T-helper 2 cell treated with Interferon-gamma antibody and Interleukin-4, amounts not matched to agents 5 μg/mL and 100 μg/mL, for 36 hours (primary cell): ENCODE results near the gene MGAT4C.

Source experiments
- DNase-seq: peaks from one replicate; pipeline ENCODE4 v3.0.0; 2021; ENCODE audit warnings: low spot score
- H3K27ac Mint-ChIP-seq: one replicate; pipeline ENCODE4 v1.8.0; 2021; ENCODE audit warnings: mild to moderate bottlenecking, mixed read lengths
- H3K27me3 Mint-ChIP-seq: one replicate; pipeline ENCODE4 v1.8.0; 2021; ENCODE audit warnings: low read depth, mixed read lengths
- H3K36me3 Mint-ChIP-seq: one replicate; pipeline ENCODE4 v1.8.0; 2021; ENCODE audit warnings: low read depth, mixed read lengths
- H3K4me1 Mint-ChIP-seq: one replicate; pipeline ENCODE4 v1.8.0; 2021; ENCODE audit warnings: low read depth, mixed read lengths
- H3K4me3 Mint-ChIP-seq: one replicate; pipeline ENCODE4 v1.8.0; 2022; ENCODE audit warnings: mild to moderate bottlenecking, moderate library complexity, mixed read lengths
- H3K9me3 Mint-ChIP-seq: one replicate; pipeline ENCODE4 v1.8.0; 2021; ENCODE audit warnings: mixed read lengths

The MGAT4C gene

GRCh38 chr12:86050010-86050409, 206.2 kb downstream of the MGAT4C start:
- Mint-ChIP-seq H3K27ac (no peak overlapping the region), H3K36me3 (no peaks in the 10 kb centered on the region), H3K4me3 (no peak overlapping the region), H3K27me3 (no peaks in the 10 kb centered on the region), H3K9me3 (peaks cover 4% of the 10 kb centered on the region), H3K4me1 (no peaks in the 10 kb centered on the region)
- DNase-seq, result no peak

- H3K27me3 Mint-ChIP-seq, result no peaks in the 10 kb centered on the region
- H3K4me1 Mint-ChIP-seq, result no peaks in the 10 kb centered on the region
- no peak overlapping the region for H3K27ac Mint-ChIP-seq
- no peaks in the 10 kb centered on the region for H3K36me3 Mint-ChIP-seq
- no peak overlapping the region for H3K4me3 Mint-ChIP-seq
- DNase-seq, result no peak
- H3K9me3 Mint-ChIP-seq, result peaks cover 34% of the 10 kb centered on the region
Observed at GRCh38 chr12:86044396-86044795, 211.8 kb downstream of the MGAT4C start.

DNA sequence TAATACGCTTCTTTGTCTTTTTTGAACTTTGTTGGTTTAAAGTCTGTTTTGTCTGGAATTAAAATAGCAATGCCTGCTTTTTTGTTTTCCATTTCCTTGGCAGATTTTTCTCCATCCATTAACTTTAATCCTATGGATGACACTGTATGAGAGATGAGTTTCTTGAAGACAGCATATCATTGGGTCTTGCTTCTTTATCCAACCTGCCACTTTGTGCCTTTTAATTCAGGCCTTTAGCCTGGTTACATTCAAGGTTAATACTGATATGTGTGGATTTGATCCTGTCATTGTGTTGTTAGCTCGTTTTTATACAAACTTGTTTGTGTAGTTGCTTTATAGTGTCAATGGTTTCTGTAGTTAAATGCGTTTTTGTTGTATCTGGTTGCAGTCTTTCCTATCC, 214.1 kb downstream of the MGAT4C start:
- DNase-seq, result no peak
- no peaks in the 10 kb centered on the region for H3K36me3 Mint-ChIP-seq
- H3K9me3 Mint-ChIP-seq, result peaks cover 49% of the 10 kb centered on the region
- H3K27me3 Mint-ChIP-seq, result no peaks in the 10 kb centered on the region
- H3K27ac Mint-ChIP-seq, result no peak overlapping the region
- no peak overlapping the region for H3K4me3 Mint-ChIP-seq
- H3K4me1 Mint-ChIP-seq, result no peaks in the 10 kb centered on the region

- no peak overlapping the region for H3K4me3 Mint-ChIP-seq
- no peak overlapping the region for H3K27ac Mint-ChIP-seq
- no peaks in the 10 kb centered on the region for H3K36me3 Mint-ChIP-seq
- DNase-seq, result no peak
- no peaks in the 10 kb centered on the region for H3K4me1 Mint-ChIP-seq
- H3K27me3 Mint-ChIP-seq, result no peaks in the 10 kb centered on the region
- peaks cover 10% of the 10 kb centered on the region for H3K9me3 Mint-ChIP-seq
Observed at GRCh38 chr12:86018361-86018760, 237.8 kb downstream of the MGAT4C start.

DNA sequence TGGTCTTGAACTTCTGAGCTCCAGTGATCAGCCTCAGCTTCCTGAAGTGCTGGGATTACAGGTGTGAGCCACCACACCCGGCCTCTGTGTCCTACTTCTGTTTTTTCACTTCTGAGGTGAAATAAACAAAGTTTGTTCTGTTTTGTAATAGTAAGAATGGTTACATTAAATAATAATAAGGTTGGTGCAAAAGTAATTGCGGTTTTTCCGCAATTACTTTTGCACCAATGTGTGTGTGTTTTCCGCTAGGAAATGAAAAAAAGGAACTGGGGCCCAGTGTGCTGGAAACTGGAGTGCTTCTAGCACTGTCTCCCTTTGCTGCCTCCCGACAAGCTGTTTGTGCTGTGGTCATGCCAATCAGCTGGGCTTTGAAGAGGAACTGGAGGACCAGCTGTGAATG, 241.2 kb downstream of the MGAT4C start:
- H3K27ac Mint-ChIP-seq, result no peak overlapping the region
- peaks cover 10% of the 10 kb centered on the region for H3K9me3 Mint-ChIP-seq
- no peaks in the 10 kb centered on the region for H3K36me3 Mint-ChIP-seq
- DNase-seq, result no peak
- H3K4me3 Mint-ChIP-seq, result no peak overlapping the region
- H3K4me1 Mint-ChIP-seq, result no peaks in the 10 kb centered on the region
- no peaks in the 10 kb centered on the region for H3K27me3 Mint-ChIP-seq

DNA sequence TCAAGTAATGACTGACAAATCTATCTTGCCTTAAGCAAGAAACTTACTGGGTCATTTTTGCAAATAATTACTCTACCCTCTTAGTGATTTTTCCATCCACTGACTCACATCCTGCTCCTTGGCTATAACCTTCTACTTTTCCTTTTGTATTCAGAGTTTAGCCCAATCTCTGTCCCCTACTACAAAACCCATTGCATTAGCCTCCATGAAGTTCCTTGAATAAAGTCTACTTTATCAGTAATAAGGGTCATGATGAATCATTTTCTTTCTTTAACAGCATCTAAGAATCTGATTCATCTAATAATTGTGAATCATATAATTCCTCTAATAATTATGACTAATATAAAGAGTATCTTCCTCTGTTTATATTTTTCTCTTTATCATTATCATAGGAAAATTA, 249.5 kb downstream of the MGAT4C start:
- H3K4me1 Mint-ChIP-seq, result no peaks in the 10 kb centered on the region
- peaks cover 27% of the 10 kb centered on the region for H3K9me3 Mint-ChIP-seq
- H3K27ac Mint-ChIP-seq, result no peak overlapping the region
- H3K36me3 Mint-ChIP-seq, result no peaks in the 10 kb centered on the region
- no peak for DNase-seq
- no peak overlapping the region for H3K4me3 Mint-ChIP-seq
- no peaks in the 10 kb centered on the region for H3K27me3 Mint-ChIP-seq

DNA sequence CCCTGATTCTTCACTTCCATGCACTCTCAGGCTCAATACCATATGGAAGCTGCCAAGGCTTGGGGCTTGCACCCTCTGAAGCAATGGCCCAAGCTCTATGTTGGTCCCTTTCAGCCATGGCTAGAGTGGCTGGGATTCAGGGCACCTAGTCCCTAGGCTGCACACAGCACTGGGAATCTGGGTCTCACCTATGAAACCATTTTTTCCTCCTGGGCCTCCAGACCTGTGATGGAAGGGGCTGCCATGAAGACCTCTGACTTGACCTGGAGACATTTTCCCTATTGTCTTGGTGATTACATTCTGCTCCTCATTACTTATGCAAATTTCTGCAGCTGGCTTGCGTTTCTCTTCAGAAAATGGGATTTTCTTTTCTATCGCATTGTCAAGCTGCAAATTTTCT, 258.1 kb downstream of the MGAT4C start:
- H3K27me3 Mint-ChIP-seq, result no peaks in the 10 kb centered on the region
- H3K9me3 Mint-ChIP-seq, result peaks cover 58% of the 10 kb centered on the region
- no peak overlapping the region for H3K27ac Mint-ChIP-seq
- H3K4me1 Mint-ChIP-seq, result no peaks in the 10 kb centered on the region
- H3K4me3 Mint-ChIP-seq, result no peak overlapping the region
- no peak for DNase-seq
- no peaks in the 10 kb centered on the region for H3K36me3 Mint-ChIP-seq

GRCh38 chr12:85996280-85996679, 259.9 kb downstream of the MGAT4C start:
- Mint-ChIP-seq H3K27me3 (no peaks in the 10 kb centered on the region), H3K36me3 (no peaks in the 10 kb centered on the region), H3K27ac (no peak overlapping the region), H3K4me1 (no peaks in the 10 kb centered on the region), H3K4me3 (no peak overlapping the region), H3K9me3 (peaks cover 59% of the 10 kb centered on the region)
- no peak for DNase-seq

GRCh38 chr12:85993746-85994145, 262.4 kb downstream of the MGAT4C start:
- H3K4me3 Mint-ChIP-seq, result no peak overlapping the region
- DNase-seq, result no peak
- H3K27ac Mint-ChIP-seq, result no peak overlapping the region
- H3K27me3 Mint-ChIP-seq, result no peaks in the 10 kb centered on the region
- no peaks in the 10 kb centered on the region for H3K4me1 Mint-ChIP-seq
- peaks cover 43% of the 10 kb centered on the region for H3K9me3 Mint-ChIP-seq
- no peaks in the 10 kb centered on the region for H3K36me3 Mint-ChIP-seq

GRCh38 chr12:85985996-85986395, 270.2 kb downstream of the MGAT4C start:
- no peak overlapping the region for H3K4me3 Mint-ChIP-seq
- H3K4me1 Mint-ChIP-seq, result no peaks in the 10 kb centered on the region
- peaks cover 5% of the 10 kb centered on the region for H3K9me3 Mint-ChIP-seq
- H3K27me3 Mint-ChIP-seq, result no peaks in the 10 kb centered on the region
- DNase-seq, result no peak
- no peaks in the 10 kb centered on the region for H3K36me3 Mint-ChIP-seq
- no peak overlapping the region for H3K27ac Mint-ChIP-seq

DNA sequence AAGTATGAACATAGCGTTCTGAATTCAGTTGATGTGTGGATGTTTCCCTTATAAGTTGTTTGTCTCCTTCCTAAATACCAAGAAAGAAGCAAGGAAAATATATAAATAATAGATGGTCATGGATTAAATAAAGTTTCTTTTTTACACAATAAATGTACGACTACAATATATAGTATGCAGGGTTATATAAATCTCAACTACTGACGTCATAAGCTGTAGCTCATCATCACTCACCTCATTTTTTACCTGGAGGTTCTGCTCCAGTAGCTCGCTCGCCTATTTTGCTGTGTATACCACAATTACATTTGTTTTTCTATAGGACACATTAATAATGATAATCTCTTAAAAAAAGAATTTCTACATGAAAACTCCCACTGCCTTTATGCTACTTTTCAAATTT, 272.6 kb downstream of the MGAT4C start:
- H3K27ac Mint-ChIP-seq, result no peak overlapping the region
- no peaks in the 10 kb centered on the region for H3K27me3 Mint-ChIP-seq
- H3K36me3 Mint-ChIP-seq, result no peaks in the 10 kb centered on the region
- no peak overlapping the region for H3K4me3 Mint-ChIP-seq
- H3K9me3 Mint-ChIP-seq, result peaks cover 5% of the 10 kb centered on the region
- no peak for DNase-seq
- no peaks in the 10 kb centered on the region for H3K4me1 Mint-ChIP-seq

- Mint-ChIP-seq H3K27ac (no peak overlapping the region), H3K27me3 (no peaks in the 10 kb centered on the region), H3K4me1 (no peaks in the 10 kb centered on the region), H3K4me3 (no peak overlapping the region), H3K36me3 (no peaks in the 10 kb centered on the region), H3K9me3 (no peaks in the 10 kb centered on the region)
- DNase-seq, result no peak
Observed at GRCh38 chr12:85979641-85980040, 276.6 kb downstream of the MGAT4C start.

GRCh38 chr12:85975716-85976115, 280.5 kb downstream of the MGAT4C start:
- no peak overlapping the region for H3K27ac Mint-ChIP-seq
- no peak for DNase-seq
- no peaks in the 10 kb centered on the region for H3K9me3 Mint-ChIP-seq
- no peaks in the 10 kb centered on the region for H3K4me1 Mint-ChIP-seq
- H3K4me3 Mint-ChIP-seq, result no peak overlapping the region
- H3K36me3 Mint-ChIP-seq, result no peaks in the 10 kb centered on the region
- no peaks in the 10 kb centered on the region for H3K27me3 Mint-ChIP-seq

DNA sequence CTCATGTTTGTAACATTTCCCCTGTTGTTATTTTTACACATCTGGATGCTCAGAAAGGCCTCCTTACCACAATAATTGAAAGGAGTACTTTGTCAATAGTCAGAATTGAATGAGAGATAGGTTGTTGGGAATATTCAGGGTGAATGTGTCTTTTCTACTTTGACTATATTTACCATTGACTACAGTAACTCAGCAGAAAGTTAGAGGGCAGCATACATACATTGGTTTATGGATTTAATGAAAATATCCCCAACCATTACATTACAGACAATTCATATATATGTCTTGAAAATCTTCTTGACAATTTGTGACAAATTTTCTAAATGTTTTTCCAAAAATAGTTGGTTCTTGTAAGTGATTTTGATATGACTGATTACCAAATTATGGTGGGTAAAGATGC, 284.4 kb downstream of the MGAT4C start:
- no peaks in the 10 kb centered on the region for H3K9me3 Mint-ChIP-seq
- H3K27ac Mint-ChIP-seq, result no peak overlapping the region
- H3K36me3 Mint-ChIP-seq, result no peaks in the 10 kb centered on the region
- no peaks in the 10 kb centered on the region for H3K27me3 Mint-ChIP-seq
- H3K4me1 Mint-ChIP-seq, result no peaks in the 10 kb centered on the region
- no peak overlapping the region for H3K4me3 Mint-ChIP-seq
- DNase-seq, result no peak

GRCh38 chr12:85968606-85969005, 287.6 kb downstream of the MGAT4C start:
- Mint-ChIP-seq H3K27me3 (no peaks in the 10 kb centered on the region), H3K27ac (no peak overlapping the region), H3K4me1 (no peaks in the 10 kb centered on the region)

More at GRCh38 chr12:85968606-85969005, 287.6 kb downstream of the MGAT4C start:
- DNase-seq, result no peak
- H3K36me3 Mint-ChIP-seq, result no peaks in the 10 kb centered on the region
- no peak overlapping the region for H3K4me3 Mint-ChIP-seq
- no peaks in the 10 kb centered on the region for H3K9me3 Mint-ChIP-seq
